ENCODE measurements around the gene CD276.

CD276 gene

GRCh38 chr15:73683777-73684580, at the start of gene CD276:
TSS of gene CD276 (plus strand) at chr15:73684383. CDS start at chr15:73699640, 15,257 bp downstream.
- peak; percentile 45 for DNase-seq

GRCh38 chr15:73637527-73637926, 46.7 kb upstream of the CD276 start:
- peak; percentile 48 for DNase-seq

GRCh38 chr15:73639464-73639863, 44.7 kb upstream of the CD276 start:
- peak; percentile 40 for DNase-seq

GRCh38 chr15:73647259-73648013, 36.7 kb upstream of the CD276 start:
- no peak for DNase-seq

DNA sequence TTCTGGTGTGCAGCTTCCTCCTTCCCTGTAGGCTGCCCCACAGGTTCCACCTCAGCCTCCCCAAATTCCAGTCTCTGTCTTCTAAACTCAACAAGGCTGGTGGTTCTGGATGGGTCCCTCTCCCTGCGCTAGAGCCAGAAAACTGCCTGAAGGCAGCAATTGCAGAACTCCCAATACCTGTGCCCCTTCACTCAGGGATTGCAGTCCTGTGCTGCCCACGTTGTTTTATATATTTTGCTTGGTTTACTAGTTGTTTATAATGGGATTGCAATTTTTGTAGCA, 36.2 kb upstream of the CD276 start:
- DNase-seq: no peak

DNA sequence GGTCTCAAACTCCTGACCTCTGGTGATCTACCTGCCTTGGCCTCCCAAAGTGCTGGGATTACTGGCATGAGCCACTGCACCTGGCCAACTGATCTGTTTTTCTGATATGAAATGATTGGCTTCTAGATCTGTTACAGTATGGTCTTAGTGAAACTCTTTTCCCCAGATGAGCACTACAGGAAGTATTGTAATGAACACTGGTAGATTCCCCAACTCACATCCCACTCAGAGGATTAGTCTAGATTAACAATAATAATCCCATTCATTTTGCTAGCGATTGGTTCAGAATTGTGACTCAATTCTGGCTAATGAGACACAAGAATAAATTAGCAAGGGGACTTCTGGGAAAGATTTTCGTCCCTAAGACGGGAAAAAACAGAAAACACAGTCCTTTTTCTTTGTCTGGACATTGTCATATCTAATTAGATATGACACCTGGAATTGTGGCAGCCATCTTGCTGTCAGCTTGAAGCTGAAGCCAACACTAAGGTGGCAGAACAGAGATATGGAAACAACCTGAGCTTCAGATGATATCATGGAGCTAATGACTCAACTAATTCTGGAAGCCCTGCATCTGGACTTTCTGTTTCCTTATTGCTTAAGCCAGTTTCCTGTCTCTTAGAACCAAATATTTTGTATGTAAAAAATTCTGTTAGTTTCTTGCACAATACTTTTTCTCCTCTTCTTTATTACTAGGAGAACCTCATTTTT, 33.6 kb upstream of the CD276 start:
- DNase-seq: peak; percentile 26

- no peak for DNase-seq
These were observed 29.5 kb upstream of the CD276 start for GRCh38 chr15:73654659-73655058.

GRCh38 chr15:73655724-73656123, 28.5 kb upstream of the CD276 start:
- DNase-seq: no peak

- DNase-seq: no peak
These were observed 25.5 kb upstream of the CD276 start for GRCh38 chr15:73658645-73659044.

- DNase-seq: no peak
These were observed 23.7 kb upstream of the CD276 start for GRCh38 chr15:73660455-73660854.

DNA sequence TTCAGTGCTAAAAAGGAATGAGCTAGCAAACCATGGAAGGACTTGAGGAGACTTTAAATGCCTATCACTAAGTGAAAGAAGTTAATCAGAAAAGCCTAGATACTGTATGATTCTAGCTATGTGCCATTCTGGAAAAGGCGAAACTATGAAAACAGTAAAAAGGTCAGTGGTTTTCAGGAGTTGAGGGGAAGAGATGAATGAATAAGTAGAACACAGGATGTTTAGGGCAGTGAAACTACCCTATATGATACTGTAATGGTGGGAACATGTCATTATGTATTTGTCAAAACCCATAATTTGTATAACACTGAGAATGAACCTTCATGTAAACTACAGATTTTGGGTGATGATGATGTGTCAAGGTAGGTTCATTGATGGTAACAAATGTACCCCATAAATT, 9.6 kb upstream of the CD276 start:
- DNase-seq: no peak

- peak; percentile 63 for DNase-seq
These were observed 7.0 kb upstream of the CD276 start for GRCh38 chr15:73677146-73677607.

DNA sequence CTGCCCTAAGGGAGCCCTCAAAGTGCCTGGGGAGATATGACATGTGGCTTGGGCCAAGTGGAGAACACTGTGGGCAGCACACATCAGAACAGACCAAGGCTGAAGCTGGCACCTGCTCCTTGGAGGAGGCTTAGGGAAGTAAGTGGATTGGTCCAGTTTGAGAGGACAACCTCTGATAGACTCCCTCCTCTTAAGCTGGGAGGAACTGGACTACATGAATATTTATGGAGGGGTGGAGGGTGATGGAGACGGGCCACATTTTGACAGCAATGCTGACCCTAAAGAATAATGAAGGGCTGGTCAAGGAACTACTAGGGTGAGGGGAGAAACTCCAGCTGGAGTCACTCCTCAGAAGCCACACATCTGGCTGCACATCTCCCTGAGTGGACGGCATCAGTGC, 6.5 kb upstream of the CD276 start:
- no peak for DNase-seq

DNA sequence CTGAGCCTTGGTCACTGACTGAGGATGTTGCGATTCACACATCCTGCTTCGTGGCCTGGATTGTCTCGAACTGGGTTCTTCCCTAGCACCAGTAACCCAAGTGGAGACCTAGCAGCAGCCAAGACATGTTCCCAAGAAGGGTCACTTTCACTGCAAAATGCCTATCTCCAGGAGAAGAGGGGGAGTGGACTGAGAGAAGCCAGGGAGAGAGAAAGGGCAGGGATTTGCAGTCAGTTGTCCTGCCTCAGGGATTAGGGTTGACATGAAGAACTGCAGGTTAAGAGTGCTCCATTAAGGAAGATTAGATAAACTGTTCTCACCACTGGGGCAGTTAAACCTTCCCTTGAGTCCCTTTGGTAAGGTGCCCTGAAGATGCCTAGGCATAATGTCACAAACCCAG, 5.7 kb upstream of the CD276 start:
- no peak for DNase-seq

- no peak for DNase-seq
These were observed 5.0 kb upstream of the CD276 start for GRCh38 chr15:73679180-73679579.

DNA sequence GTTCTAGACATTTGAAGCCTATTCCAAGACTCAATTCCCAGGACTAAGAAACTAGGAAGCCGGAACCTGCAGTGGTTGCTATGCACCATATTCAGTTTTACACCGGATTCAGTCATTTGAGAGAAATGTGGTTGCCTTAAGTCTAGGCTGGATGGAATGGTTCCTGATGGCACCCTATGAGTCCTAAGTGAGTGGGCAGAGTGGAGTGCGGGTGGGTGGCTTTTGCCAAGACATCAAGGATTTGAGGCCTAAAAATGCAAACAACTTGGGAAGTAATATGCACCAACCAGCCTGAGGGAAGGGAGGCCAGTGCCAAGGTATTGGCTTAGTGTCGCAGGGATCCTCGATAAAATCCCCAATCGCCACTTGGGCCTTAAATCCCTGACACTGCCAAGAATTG, 4.2 kb upstream of the CD276 start:
- no peak for DNase-seq

DNA sequence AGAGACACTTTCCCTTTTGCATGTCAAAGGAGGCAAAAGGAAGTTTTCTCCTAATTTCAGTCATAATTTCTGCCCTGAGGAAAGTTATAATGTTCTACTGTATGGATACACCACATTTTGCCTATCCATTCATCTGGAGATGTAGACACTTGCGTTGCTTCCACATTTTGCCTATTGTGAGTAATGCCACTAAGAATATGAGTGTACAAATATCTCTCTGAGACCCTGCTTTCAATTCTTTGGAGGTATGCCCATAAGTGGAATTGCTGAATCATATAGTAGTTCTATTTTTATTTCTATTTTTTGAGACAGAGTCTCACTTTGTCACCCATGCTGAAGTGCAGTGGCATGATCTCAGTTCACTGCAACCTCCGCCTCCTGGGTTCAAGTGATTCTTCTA, 3.6 kb upstream of the CD276 start:
- peak; percentile 24 for DNase-seq

- DNase-seq: no peak
These were observed 3.1 kb upstream of the CD276 start for GRCh38 chr15:73681063-73681462.

DNA sequence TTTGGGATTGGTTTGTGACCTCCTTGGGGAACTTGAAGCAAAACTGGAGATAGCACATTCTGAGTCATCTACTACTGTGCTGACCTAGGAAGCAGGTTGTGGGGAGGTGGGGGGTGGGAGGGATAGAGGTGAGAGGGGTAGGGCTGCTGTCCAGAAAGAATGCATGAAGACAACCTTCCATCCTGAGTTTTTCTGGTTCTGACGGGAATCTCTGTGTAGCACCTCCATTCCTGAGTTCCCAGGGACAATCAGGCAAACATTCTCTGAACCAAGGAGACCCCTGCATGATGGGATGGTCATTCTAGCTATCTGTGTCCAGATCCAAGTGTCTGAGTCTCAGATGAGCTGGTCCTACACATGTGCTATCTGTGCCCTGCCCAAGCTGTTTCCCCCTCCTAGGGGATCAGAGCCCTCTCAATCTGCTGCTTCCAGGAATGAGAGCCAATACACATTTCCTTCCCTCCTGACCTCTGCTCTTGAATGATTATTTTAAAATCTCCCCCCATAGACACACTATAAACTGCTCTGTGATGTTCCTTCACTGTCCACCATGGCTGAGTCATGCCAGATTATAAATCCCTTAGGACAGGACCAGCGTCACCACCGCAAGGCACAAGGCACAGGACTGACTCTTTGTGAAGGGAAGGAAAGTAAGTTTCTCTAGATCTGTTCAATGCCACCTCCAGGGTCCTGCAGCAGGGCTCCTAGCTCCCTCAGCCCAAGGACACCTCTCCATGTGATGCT, 2.2 kb upstream of the CD276 start:
- no peak for DNase-seq

- no peak for DNase-seq
These were observed 1.5 kb upstream of the CD276 start for GRCh38 chr15:73682600-73683090.

DNA sequence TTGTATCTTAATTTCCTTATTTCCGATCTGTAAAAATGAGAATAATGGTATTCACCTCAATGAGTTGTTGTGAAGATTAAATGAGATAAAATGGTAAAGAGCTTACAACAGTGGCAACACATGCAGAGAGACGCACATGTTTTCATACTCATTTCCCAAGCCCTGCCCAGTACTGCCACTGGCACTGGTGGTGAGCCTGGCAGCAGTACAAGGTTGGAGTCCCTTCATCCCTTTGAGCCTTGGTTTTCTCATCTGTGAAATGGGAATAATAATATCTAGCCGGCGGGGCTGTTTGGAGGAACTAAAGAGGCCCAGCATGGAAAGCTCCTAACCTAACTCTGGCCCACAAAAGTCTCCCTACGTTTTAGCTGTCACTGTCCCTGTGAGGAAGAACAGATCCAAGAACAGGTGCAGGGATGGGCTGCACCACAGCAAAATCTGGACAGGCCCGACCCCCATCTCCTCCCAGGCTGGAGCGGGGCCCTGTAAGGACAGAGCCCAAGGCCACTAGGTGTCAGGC, 866 bp upstream of the CD276 start:
- no peak for DNase-seq

DNA sequence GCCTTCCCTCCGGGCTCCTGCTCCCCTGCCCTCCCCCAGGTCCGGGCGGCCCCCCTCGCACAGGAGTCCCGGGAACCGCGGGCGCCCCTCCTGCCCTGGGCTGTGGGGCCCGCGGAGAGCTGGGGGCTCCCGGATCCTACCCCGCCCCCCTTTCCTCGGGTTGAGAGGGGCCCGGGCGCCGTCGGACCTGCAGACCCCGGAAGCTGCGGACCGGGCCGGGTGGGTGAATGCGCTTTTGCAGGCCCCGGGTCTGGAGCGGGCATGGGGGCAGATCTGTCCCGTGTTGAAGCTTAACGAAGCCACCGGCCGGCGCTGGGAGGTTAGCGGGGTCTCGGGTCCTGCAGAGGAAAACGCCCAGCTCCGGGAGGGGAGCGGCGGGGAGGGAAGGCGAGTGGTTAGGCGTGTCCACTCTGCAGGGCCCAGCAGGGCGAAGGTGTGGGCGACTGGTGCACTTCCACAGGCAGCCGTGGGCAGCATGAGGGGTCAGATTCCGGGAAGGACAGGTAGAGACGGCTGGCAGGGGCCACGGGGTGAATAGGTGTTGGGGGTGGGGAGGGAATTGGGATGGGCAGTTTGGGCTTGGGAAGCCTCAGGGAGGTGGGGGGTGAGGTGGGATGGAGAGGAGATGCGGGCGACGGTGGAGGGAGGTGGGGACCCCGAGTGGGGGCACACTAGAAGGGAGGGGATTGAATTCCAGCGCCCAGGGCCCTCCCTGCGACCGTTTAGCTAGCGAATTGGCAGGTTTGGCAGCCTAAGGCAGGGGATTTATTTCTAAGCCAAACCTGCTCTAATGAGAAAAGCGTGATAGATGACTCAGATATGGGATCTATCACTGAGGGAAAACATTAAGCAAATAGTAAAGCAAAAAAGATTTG, 635 bp downstream of the CD276 start:
- DNase-seq: peak; percentile 68

All from fibroblast of upper back skin (primary cell).